22Rv1 (cell line): ENCODE data around the gene KCNQ1.

Experiments used
- CTCF ChIP-seq: fragments of 450-650 bp; IDR thresholded peaks from 2 replicates; pipeline ENCODE4 v1.5.1; 2017; ENCODE audit warnings: mild to moderate bottlenecking
- ZFX ChIP-seq: fragments of 450-650 bp; IDR thresholded peaks from 2 replicates; pipeline ENCODE4 v1.6.1; 2017; ENCODE audit warnings: antibody characterized with exemption, borderline replicate concordance

DNA sequence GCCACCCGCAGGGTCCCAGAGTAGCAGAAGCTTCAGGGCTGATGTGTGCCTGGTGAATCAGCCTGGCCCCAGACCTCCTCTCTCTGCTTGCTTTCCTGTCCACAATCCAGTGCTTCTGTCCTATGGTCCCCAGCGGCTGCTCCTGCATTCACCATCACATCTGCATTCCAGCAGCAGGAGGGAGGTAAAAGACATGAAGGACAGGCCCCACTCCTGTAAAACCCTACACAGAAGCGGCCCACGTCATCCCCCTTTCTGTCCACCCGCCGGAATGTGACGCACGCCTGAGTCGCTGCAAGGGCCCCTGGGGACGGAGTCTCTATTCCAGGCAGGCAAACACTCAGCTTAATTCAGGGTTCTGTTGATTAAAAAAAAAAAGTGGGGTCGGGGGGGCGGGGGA, 382.4 kb downstream of the KCNQ1 start:
- TF ChIP-seq CTCF (no peak), ZFX (no peak)
